Posterior vena cava (tissue), 2 donors: ENCODE measurements around the gene ROPN1B. TPM values are rescaled to one million over a fixed set of nuclear protein-coding genes. Genes with fewer than 3 reads are reported as not detected.

Experiments
- DNase-seq: peaks from one replicate; pipeline ENCODE4 v3.0.0-alpha.2; 2020; ENCODE audit warnings: low spot score
- intact Hi-C, 2 donors: fragments of 100-400 bp; cut with DNase I; formaldehyde crosslinking; loops; one replicate each; pipeline versions ENCODE4 v1.14.1 to v1.14.2; 2022 to 2023
- total RNA-seq, 2 donors: library from RNA; stranded (reverse); fragmentation: NEBNext Ultra II Directional; extraction: Animal tissue kit (Norgen Biotek cat#: 25700); gene quantifications; one replicate each; pipeline ENCODE4 v1.2.1, GENCODE V29; 2021
- donor health status: DM: yes; HTN: yes; CAD: no.
- donor health status: DM: yes; HTN: yes; CAD: no.

The ROPN1B gene
- total RNA-seq, 2 donors from 2014 or later: not detected

- intact Hi-C loops: no loop called here
- peak; percentile 51 for DNase-seq
These were observed 55.3 kb downstream of the ROPN1B start for GRCh38 chr3:126024049-126024854.

GRCh38 chr3:126025116-126025729 lies 56.2 kb downstream of the ROPN1B start:
- intact Hi-C loops: no loop called here
- DNase-seq: peak; percentile 54

GRCh38 chr3:126025862-126026261 lies 56.9 kb downstream of the ROPN1B start:
- peak; percentile 67 for DNase-seq
- intact Hi-C loops: no loop called here

- DNase-seq: no peak
- intact Hi-C loops: no loop called here
These were observed 57.3 kb downstream of the ROPN1B start for GRCh38 chr3:126026277-126026751.

- DNase-seq: peak; percentile 28
- intact Hi-C loops: no loop called here
These were observed 57.8 kb downstream of the ROPN1B start for GRCh38 chr3:126026761-126027160.

- peak; percentile 25 for DNase-seq
- intact Hi-C loops: no loop called here
These were observed 59.1 kb downstream of the ROPN1B start for GRCh38 chr3:126028096-126028495.

- intact Hi-C loops: no loop called here
- no peak for DNase-seq
These were observed 60.3 kb downstream of the ROPN1B start for GRCh38 chr3:126029241-126029640.

GRCh38 chr3:126030455-126030854 lies 61.5 kb downstream of the ROPN1B start:
- intact Hi-C loops: no loop called here
- peak; percentile 3 for DNase-seq

GRCh38 chr3:126031981-126032471 lies 63.0 kb downstream of the ROPN1B start:
- peak; percentile 70 for DNase-seq
- intact Hi-C loops: no loop called here

Other genes with a start within 250 kb of the ROPN1B start
- gene SLC41A3, start 114.9 kb downstream of the ROPN1B start, total RNA-seq: 10 to 100 TPM; 44.7 to 49.0 TPM
- gene ALDH1L1, start 211.4 kb downstream of the ROPN1B start, total RNA-seq: 10 to 100 TPM in 1 of 2 donors, 1 to 10 TPM in 1; 5.6 to 12.4 TPM